K562 (cell line): ENCODE measurements around the gene LHPP. TPM values are rescaled to one million over a fixed set of nuclear protein-coding genes. Genes with fewer than 3 reads are reported as not detected.

Experiments
- ARHGAP35 ChIP-seq: fragments of 450-650 bp; IDR thresholded peaks from 2 replicates; pipeline ENCODE4 v1.6.1; 2018; ENCODE audit not compliant: partially characterized antibody
- CBX5 ChIP-seq: IDR thresholded peaks from 2 replicates; pipeline ENCODE4 v1.6.1; 2014; ENCODE audit warnings: low read depth, borderline replicate concordance
- CREB3 ChIP-seq: fragments of 450-650 bp; conservative IDR thresholded peaks from 2 replicates; pipeline ENCODE4 v1.6.1; 2016; ENCODE audit warnings: missing genetic modification characterization, low read depth, mild to moderate bottlenecking, missing compliant biosample characterization, moderate library complexity
- ID3 ChIP-seq, 2 experiments: fragments of 250-450 bp in 1 of 2; fragments of 450-650 bp in 1 of 2; sonication (Bioruptor Pico) in 1 of 2; IDR thresholded peaks; 2 replicates each; pipeline versions ENCODE4 v1.6.1 to v1.8.0; 2016 to 2021; ENCODE audit warnings: mild to moderate bottlenecking in 2 of 2, moderate library complexity in 2 of 2, missing compliant biosample characterization in 1 of 2, missing genetic modification characterization in 1 of 2
- PRPF4 ChIP-seq: fragments of 200-400 bp; formaldehyde crosslinking; IDR thresholded peaks from one replicate; pipeline ENCODE4 v1.6.1; 2017; ENCODE audit warnings: low read length, low read depth, mild to moderate bottlenecking; ENCODE audit not compliant: insufficient read depth, poor library complexity, severe bottlenecking
- SAP30 ChIP-seq: fragments of 200-600 bp; sonication (generic); IDR thresholded peaks from 2 replicates; pipeline ENCODE4 v1.6.1; 2012; ENCODE audit warnings: borderline replicate concordance, low read depth, mild to moderate bottlenecking, moderate library complexity, low read length, control low read depth, inconsistent platforms; ENCODE audit not compliant: insufficient read depth, poor library complexity, severe bottlenecking
- SMAD4 ChIP-seq: fragments of 250-450 bp; sonication (Bioruptor Pico); conservative IDR thresholded peaks from 2 replicates; pipeline ENCODE4 v1.8.0; 2021; ENCODE audit warnings: inconsistent platforms, mild to moderate bottlenecking, moderate library complexity
- SMARCC2 ChIP-seq: fragments of 450-650 bp; IDR thresholded peaks from 2 replicates; pipeline ENCODE4 v1.6.1; 2017; ENCODE audit warnings: antibody characterized with exemption, moderate library complexity, mild to moderate bottlenecking, low read depth
- TRIM25 ChIP-seq: fragments of 450-650 bp; IDR thresholded peaks from 2 replicates; pipeline ENCODE4 v1.7.0; 2016; ENCODE audit warnings: borderline replicate concordance
- ZBTB8A ChIP-seq: fragments of 450-650 bp; IDR thresholded peaks from 2 replicates; pipeline ENCODE4 v1.6.1; 2018; ENCODE audit warnings: mild to moderate bottlenecking, moderate library complexity; ENCODE audit not compliant: partially characterized antibody
- ZNF3 ChIP-seq: fragments of 250-450 bp; sonication (Bioruptor Pico); IDR thresholded peaks from 2 replicates; pipeline ENCODE4 v1.5.0; 2021; ENCODE audit warnings: mild to moderate bottlenecking, moderate library complexity
- ZNF445 ChIP-seq: fragments of 250-450 bp; sonication (Bioruptor Pico); IDR thresholded peaks from 2 replicates; pipeline ENCODE4 v1.4.0; 2020; ENCODE audit warnings: low read depth, mild to moderate bottlenecking, moderate library complexity
- polyA plus RNA-seq, 8 experiments: library from polyadenylated mRNA; depleted of rRNA in 4 of 8; stranded (reverse) in 5 of 8; unstranded in 3 of 8; fragments of >200 nt; fragmentation: Nextera tagmentation in 2 of 8; fragmentation: Illumina TruSeq in 1 of 8; extraction: Ambion mirVana in 2 of 8; extraction: Trizol in 1 of 8; gene quantifications; 2 replicates each; pipeline versions ENCODE4 v1.2.1 to v1.2.3, GENCODE V29; 2011 to 2014; ENCODE audit warnings: inconsistent platforms in 1 of 8, missing spikeins in 1 of 8
- total RNA-seq, 7 experiments: library from RNA; depleted of rRNA in 6 of 7; stranded (reverse); fragments of >200 nt in 6 of 7; fragmentation: Illumina TruSeq in 2 of 7; extraction: Trizol in 2 of 7; gene quantifications; 2 replicates each; pipeline versions ENCODE4 v1.2.1 to v1.2.3, GENCODE V29; 2011 to 2021; ENCODE audit warnings: low replicate concordance in 1 of 7
- TF ChIP-seq, protein P1 (sequence below): fragments of 150-350 bp; IDR thresholded peaks from 2 replicates; pipeline ENCODE4 v1.6.1; 2014; ENCODE audit warnings: low read depth, mild to moderate bottlenecking, low read length, borderline replicate concordance
- TF ChIP-seq, protein P2 (sequence below): fragments of 450-650 bp; IDR thresholded peaks from 2 replicates; pipeline ENCODE4 v1.6.1; 2018; ENCODE audit not compliant: partially characterized antibody
- TF ChIP-seq, protein P3 (sequence below): IDR thresholded peaks from 3 replicates; pipeline ENCODE4 v1.6.1; 2011; ENCODE audit warnings: borderline replicate concordance, mild to moderate bottlenecking; ENCODE audit not compliant: insufficient read length, insufficient read depth

The LHPP gene
- total and polyA plus RNA-seq, 9 of the 15 experiments (the other 6 are each of a cell fraction or from before 2014, with no cell fraction given), result 0.34 to 7.4 (median 3.0) TPM

GRCh38 chr10:124648738-124649137, 187.1 kb downstream of the LHPP start (continued):
- no peak for TF ChIP-seq PRPF4
- TF ChIP-seq CREB3 (tag), result no peak
- TF ChIP-seq ARHGAP35, result no peak
- TF ChIP-seq, protein P1, sequence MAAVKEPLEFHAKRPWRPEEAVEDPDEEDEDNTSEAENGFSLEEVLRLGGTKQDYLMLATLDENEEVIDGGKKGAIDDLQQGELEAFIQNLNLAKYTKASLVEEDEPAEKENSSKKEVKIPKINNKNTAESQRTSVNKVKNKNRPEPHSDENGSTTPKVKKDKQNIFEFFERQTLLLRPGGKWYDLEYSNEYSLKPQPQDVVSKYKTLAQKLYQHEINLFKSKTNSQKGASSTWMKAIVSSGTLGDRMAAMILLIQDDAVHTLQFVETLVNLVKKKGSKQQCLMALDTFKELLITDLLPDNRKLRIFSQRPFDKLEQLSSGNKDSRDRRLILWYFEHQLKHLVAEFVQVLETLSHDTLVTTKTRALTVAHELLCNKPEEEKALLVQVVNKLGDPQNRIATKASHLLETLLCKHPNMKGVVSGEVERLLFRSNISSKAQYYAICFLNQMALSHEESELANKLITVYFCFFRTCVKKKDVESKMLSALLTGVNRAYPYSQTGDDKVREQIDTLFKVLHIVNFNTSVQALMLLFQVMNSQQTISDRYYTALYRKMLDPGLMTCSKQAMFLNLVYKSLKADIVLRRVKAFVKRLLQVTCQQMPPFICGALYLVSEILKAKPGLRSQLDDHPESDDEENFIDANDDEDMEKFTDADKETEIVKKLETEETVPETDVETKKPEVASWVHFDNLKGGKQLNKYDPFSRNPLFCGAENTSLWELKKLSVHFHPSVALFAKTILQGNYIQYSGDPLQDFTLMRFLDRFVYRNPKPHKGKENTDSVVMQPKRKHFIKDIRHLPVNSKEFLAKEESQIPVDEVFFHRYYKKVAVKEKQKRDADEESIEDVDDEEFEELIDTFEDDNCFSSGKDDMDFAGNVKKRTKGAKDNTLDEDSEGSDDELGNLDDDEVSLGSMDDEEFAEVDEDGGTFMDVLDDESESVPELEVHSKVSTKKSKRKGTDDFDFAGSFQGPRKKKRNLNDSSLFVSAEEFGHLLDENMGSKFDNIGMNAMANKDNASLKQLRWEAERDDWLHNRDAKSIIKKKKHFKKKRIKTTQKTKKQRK, result no peak
- no peak for TF ChIP-seq SMAD4 (CRISPR knock-in tag)
- TF ChIP-seq TRIM25, result no peak
- TF ChIP-seq, protein P2, sequence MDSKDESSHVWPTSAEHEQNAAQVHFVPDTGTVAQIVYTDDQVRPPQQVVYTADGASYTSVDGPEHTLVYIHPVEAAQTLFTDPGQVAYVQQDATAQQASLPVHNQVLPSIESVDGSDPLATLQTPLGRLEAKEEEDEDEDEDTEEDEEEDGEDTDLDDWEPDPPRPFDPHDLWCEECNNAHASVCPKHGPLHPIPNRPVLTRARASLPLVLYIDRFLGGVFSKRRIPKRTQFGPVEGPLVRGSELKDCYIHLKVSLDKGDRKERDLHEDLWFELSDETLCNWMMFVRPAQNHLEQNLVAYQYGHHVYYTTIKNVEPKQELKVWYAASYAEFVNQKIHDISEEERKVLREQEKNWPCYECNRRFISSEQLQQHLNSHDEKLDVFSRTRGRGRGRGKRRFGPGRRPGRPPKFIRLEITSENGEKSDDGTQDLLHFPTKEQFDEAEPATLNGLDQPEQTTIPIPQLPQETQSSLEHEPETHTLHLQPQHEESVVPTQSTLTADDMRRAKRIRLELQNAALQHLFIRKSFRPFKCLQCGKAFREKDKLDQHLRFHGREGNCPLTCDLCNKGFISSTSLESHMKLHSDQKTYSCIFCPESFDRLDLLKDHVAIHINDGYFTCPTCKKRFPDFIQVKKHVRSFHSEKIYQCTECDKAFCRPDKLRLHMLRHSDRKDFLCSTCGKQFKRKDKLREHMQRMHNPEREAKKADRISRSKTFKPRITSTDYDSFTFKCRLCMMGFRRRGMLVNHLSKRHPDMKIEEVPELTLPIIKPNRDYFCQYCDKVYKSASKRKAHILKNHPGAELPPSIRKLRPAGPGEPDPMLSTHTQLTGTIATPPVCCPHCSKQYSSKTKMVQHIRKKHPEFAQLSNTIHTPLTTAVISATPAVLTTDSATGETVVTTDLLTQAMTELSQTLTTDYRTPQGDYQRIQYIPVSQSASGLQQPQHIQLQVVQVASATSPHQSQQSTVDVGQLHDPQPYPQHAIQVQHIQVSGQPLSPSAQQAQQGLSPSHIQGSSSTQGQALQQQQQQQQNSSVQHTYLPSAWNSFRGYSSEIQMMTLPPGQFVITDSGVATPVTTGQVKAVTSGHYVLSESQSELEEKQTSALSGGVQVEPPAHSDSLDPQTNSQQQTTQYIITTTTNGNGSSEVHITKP, result no peak
- TF ChIP-seq ZBTB8A, result no peak
- TF ChIP-seq ZNF3 (CRISPR knock-in tag), result no peak
- TF ChIP-seq CBX5, result no peak
- no peak for TF ChIP-seq SMARCC2
- no peak for TF ChIP-seq ZNF445 (CRISPR knock-in tag)
- TF ChIP-seq ID3 (CRISPR knock-in tag; IDR thresholded peaks at IDR 0.05), result no peak
- no peak for TF ChIP-seq ID3 (tag; IDR thresholded peaks at IDR 0.05)
- TF ChIP-seq, protein P3, sequence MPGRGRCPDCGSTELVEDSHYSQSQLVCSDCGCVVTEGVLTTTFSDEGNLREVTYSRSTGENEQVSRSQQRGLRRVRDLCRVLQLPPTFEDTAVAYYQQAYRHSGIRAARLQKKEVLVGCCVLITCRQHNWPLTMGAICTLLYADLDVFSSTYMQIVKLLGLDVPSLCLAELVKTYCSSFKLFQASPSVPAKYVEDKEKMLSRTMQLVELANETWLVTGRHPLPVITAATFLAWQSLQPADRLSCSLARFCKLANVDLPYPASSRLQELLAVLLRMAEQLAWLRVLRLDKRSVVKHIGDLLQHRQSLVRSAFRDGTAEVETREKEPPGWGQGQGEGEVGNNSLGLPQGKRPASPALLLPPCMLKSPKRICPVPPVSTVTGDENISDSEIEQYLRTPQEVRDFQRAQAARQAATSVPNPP, result no peak
- no peak for TF ChIP-seq SAP30
